Astrocyte (in vitro differentiated cells and primary cell): Measurements from ENCODE around the gene LCE5A. TPM values are rescaled to one million over a fixed set of nuclear protein-coding genes. Genes with fewer than 3 reads are reported as not detected.

Source experiments
- DNase-seq: peaks from one replicate; pipeline ENCODE4 v3.0.0-alpha.2; 2010; ENCODE audit warnings: low read depth
- FAIRE-seq: peaks from 2 replicates; lab custom pipeline; 2011; peaks lifted over from hg19 to GRCh38; lab: Jason Lieb, UNC
- H2AFZ ChIP-seq: 2 replicates; pipeline ENCODE4 v1.6.0; 2012; ENCODE audit warnings: low read depth, low read length, inconsistent platforms
- H3K27ac ChIP-seq: 2 replicates; pipeline ENCODE4 v1.5.1; 2011; ENCODE audit warnings: low read depth, low read length, inconsistent platforms
- H3K27me3 ChIP-seq: 2 replicates; pipeline ENCODE4 v1.6.0; 2011; ENCODE audit warnings: low read length, inconsistent platforms; ENCODE audit not compliant: insufficient read depth
- H3K36me3 ChIP-seq: 2 replicates; pipeline ENCODE4 v1.5.1; 2011; ENCODE audit warnings: low read length, inconsistent platforms; ENCODE audit not compliant: insufficient read depth
- H3K4me1 ChIP-seq: 2 replicates; pipeline ENCODE4 v1.5.1; 2011; ENCODE audit warnings: low read length, inconsistent platforms; ENCODE audit not compliant: insufficient read depth
- H3K4me2 ChIP-seq: 2 replicates; pipeline ENCODE4 v1.6.0; 2012; ENCODE audit warnings: low read length, inconsistent platforms
- H3K4me3 ChIP-seq: 2 replicates; pipeline ENCODE4 v1.5.1; 2011; ENCODE audit warnings: low read depth, mild to moderate bottlenecking, low read length, inconsistent platforms; ENCODE audit not compliant: insufficient read depth
- H3K79me2 ChIP-seq: 2 replicates; pipeline ENCODE4 v1.6.0; 2012; ENCODE audit warnings: mild to moderate bottlenecking, low read length, inconsistent platforms; ENCODE audit not compliant: insufficient read depth
- H3K9ac ChIP-seq: 2 replicates; pipeline ENCODE4 v1.6.0; 2012; ENCODE audit warnings: mild to moderate bottlenecking, low read length, inconsistent platforms
- H3K9me3 ChIP-seq: 2 replicates; pipeline ENCODE4 v1.5.1; 2012; ENCODE audit warnings: low read depth, mild to moderate bottlenecking, low read length, inconsistent platforms; ENCODE audit not compliant: insufficient read depth
- H4K20me1 ChIP-seq: 2 replicates; pipeline ENCODE4 v1.6.0; 2012; ENCODE audit warnings: low read length, inconsistent platforms; ENCODE audit not compliant: insufficient read depth
- H3K27ac Mint-ChIP-seq: one replicate; pipeline ENCODE4 v1.8.0; 2021; ENCODE audit warnings: mild to moderate bottlenecking, mixed read lengths; ENCODE audit not compliant: unreplicated experiment
- H3K27me3 Mint-ChIP-seq: one replicate; pipeline ENCODE4 v1.8.0; 2021; ENCODE audit warnings: low read depth, mixed read lengths; ENCODE audit not compliant: unreplicated experiment
- H3K36me3 Mint-ChIP-seq: one replicate; pipeline ENCODE4 v1.8.0; 2021; ENCODE audit warnings: low read depth, mixed read lengths; ENCODE audit not compliant: unreplicated experiment
- H3K4me1 Mint-ChIP-seq: one replicate; pipeline ENCODE4 v1.8.0; 2021; ENCODE audit warnings: low read depth, mixed read lengths; ENCODE audit not compliant: unreplicated experiment
- H3K4me3 Mint-ChIP-seq: one replicate; pipeline ENCODE4 v1.8.0; 2021; ENCODE audit warnings: mild to moderate bottlenecking, moderate library complexity, mixed read lengths; ENCODE audit not compliant: unreplicated experiment
- H3K9me3 Mint-ChIP-seq: one replicate; pipeline ENCODE4 v1.8.0; 2021; ENCODE audit warnings: mild to moderate bottlenecking, mixed read lengths; ENCODE audit not compliant: unreplicated experiment
- CTCF ChIP-seq: IDR thresholded peaks from 2 replicates; pipeline ENCODE4 v1.5.1; 2011; ENCODE audit warnings: low read depth, mild to moderate bottlenecking, inconsistent platforms, low read length, moderate library complexity; ENCODE audit not compliant: insufficient read depth
- EZH2 ChIP-seq: IDR thresholded peaks from 2 replicates; pipeline ENCODE4 v1.6.1; 2012; ENCODE audit warnings: mild to moderate bottlenecking, low read length, inconsistent platforms; ENCODE audit not compliant: insufficient read depth
- total RNA-seq: library from RNA; stranded (reverse); gene quantifications from 2 replicates; pipeline ENCODE4 v1.2.1, GENCODE V29; 2021

The LCE5A gene
- total RNA-seq, 1 donor from 2014 or later: not detected

- Histone ChIP-seq H4K20me1 (no peaks in the 10 kb centered on the region), H3K36me3 (no peaks in the 10 kb centered on the region), H3K9ac (no peak overlapping the region), H3K4me1 (no peaks in the 10 kb centered on the region), H3K4me2 (no peak overlapping the region), H2AFZ (no peak overlapping the region), H3K4me3 (no peak overlapping the region), H3K27me3 (no peaks in the 10 kb centered on the region), H3K9me3 (peaks cover 3% of the 10 kb centered on the region), H3K79me2 (no peaks in the 10 kb centered on the region), H3K27ac (no peak overlapping the region)
- DNase-seq (no peak), FAIRE-seq (no peak)
- Mint-ChIP-seq H3K4me1 (no peaks in the 10 kb centered on the region), H3K36me3 (no peaks in the 10 kb centered on the region), H3K27me3 (peaks cover 1% of the 10 kb centered on the region), H3K4me3 (no peak overlapping the region), H3K27ac (no peak overlapping the region), H3K9me3 (no peaks in the 10 kb centered on the region)
- TF ChIP-seq CTCF (no peak), EZH2 (no peak)
These were observed 44.4 kb upstream of the LCE5A start for GRCh38 chr1:152466217-152466616.

DNA sequence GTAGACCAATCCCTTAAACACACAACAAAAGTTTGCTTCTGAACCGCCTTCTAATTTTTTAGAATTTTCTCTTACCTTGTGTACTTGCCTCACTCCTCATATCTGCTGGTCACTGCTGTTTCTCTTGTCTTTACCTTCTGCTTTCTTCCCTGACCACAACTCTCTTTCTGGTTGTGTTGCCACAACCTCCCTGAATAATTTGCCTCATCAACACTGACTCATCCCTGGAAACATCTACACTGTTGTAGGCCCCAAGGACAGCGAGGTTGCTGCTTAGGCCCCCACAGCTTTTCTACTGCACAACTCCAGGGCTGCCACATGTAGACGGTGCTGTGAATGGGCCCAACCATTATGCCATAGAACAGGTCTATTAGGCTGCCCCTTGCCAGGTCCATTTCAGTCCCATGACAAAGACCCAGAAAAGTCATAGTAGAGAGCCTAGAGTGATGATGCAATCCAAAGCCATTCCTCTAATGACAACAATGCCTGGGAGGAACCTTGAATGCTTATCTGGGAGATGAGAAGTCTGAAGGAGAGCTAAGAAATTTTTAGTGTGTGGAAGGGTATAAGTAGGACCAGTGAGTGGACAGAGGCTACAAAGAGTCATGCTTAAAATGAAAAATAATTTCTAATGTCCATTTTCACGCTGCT, 36.6 kb upstream of the LCE5A start:
- TF ChIP-seq CTCF: no peak
- no peak for TF ChIP-seq EZH2
- FAIRE-seq (no peak), DNase-seq (no peak)
- Mint-ChIP-seq H3K36me3 (peaks cover 2% of the 10 kb centered on the region), H3K27ac (peak overlapping the region; percentile 0), H3K4me1 (no peaks in the 10 kb centered on the region), H3K4me3 (no peak overlapping the region), H3K9me3 (peaks cover 42% of the 10 kb centered on the region), H3K27me3 (peaks cover 5% of the 10 kb centered on the region)
- Histone ChIP-seq H3K4me1 (no peaks in the 10 kb centered on the region), H3K27me3 (no peaks in the 10 kb centered on the region), H3K9me3 (peaks cover 3% of the 10 kb centered on the region), H3K4me2 (no peak overlapping the region), H2AFZ (no peak overlapping the region), H3K36me3 (no peaks in the 10 kb centered on the region), H4K20me1 (no peaks in the 10 kb centered on the region), H3K4me3 (no peak overlapping the region), H3K9ac (no peak overlapping the region), H3K27ac (no peak overlapping the region), H3K79me2 (no peaks in the 10 kb centered on the region)

DNA sequence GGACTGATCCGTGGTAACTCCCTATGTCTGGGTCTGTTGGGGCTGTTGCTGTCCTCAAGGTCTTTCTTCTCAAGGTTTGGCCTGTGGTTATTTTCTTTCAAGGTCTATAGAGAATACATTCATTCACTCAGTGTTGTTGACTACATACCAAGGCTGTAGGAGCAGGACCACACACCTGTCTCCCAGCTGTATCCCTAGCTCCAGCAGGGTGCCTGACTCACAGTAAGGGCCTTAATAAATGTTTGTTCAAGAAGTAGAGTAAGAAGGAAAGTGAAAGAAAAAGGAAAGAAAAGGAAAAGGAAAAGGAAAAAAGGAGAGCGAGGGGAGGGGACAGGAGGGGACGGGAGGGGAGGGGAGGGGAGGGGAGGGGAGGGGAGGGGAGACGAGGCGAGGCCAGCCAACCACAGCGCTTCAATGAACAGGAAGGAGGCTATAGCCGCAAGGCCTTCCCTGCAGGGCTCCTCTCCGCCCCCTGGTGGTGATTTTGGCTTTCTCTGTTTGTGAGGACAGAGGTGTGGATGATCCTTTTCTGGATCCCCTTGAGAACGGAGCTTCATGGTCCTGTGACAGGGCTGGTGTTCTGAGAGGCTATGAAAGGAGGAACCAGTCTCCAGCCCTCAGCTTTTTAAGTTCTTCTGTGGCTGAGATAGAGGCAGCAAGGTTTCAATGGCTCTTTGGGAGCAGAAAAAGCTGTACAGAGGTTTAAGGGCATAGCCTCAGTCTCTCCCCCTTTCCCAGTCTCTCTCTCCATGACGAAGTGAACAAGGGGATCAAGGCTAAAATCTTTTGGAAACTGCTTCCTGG, 30.6 kb upstream of the LCE5A start:
- Histone ChIP-seq H3K9ac (no peak overlapping the region), H4K20me1 (no peaks in the 10 kb centered on the region), H3K4me3 (no peak overlapping the region), H3K4me1 (no peaks in the 10 kb centered on the region), H3K36me3 (no peaks in the 10 kb centered on the region), H3K79me2 (no peaks in the 10 kb centered on the region), H3K9me3 (no peaks in the 10 kb centered on the region), H3K4me2 (no peak overlapping the region), H3K27ac (no peak overlapping the region), H2AFZ (no peak overlapping the region), H3K27me3 (no peaks in the 10 kb centered on the region)
- Mint-ChIP-seq H3K4me1 (no peaks in the 10 kb centered on the region), H3K4me3 (no peak overlapping the region), H3K9me3 (peaks cover 27% of the 10 kb centered on the region), H3K36me3 (no peaks in the 10 kb centered on the region), H3K27ac (no peak overlapping the region), H3K27me3 (peaks cover 5% of the 10 kb centered on the region)
- FAIRE-seq (no peak), DNase-seq (no peak)
- TF ChIP-seq EZH2: no peak
- no peak for TF ChIP-seq CTCF
